Stimulated activated CD8-positive, alpha-beta memory T cell treated with anti-CD3 and anti-CD28 coated beads, Interleukin-7, amount 100 ng/mL, for 48 hours (primary cell): ENCODE results near the gene BBOX1.
"Not testable (repeated sequence)": the region's sequence is repeated elsewhere in the genome, so short reads cannot be mapped to it uniquely, and the experiment has no call there.

ENCODE experiments used
- DNase-seq, 2 donors: peaks; one replicate each; pipeline ENCODE4 v3.0.0-alpha.2; 2020; ENCODE audit warnings: low read depth in 1 of 2; ENCODE audit errors: extremely low read depth in 1 of 2

Gene BBOX1

DNA sequence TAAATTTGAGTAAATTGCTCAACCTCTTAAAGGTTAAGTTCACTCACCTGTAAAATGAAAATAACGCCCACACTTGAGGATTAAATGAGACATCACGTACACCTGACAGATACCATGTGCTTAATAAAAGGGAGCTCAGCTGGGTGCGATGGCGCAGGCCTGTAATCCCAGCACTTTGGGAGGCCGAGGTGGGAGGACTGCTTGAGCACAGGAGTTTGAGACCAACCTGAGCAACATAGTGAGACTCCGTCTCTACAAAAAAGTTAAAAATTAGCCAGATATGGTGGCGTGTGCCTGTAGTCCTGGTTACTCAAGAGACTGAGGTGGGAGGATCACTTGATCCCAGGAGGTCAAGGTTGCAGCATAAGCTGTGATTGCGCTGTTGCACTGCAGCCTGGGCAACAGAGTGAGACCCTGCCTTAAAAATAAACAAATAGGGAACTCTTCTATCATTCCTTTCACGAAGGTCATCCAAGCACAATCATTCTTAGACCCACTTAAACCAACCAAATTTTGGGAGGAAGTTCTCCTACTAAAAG, 134.1 kb downstream of the BBOX1 start:
- DNase-seq = no peak

DNA sequence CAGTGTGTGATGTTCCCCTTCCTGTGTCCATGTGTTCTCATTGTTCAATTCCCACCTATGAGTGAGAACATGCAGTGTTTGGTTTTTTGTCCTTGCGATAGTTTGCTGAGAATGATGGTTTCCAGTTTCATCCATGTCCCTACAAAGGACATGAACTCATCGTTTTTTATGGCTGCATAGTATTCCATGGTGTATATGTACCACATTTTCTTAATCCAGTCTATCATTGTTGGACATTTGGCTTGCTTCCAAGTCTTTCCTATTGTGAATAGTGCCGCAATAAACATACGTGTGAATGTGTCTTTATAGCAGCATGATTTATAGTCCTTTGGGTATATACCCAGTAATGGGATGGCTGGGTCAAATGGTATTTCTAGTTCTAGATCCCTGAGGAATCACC, 134.9 kb downstream of the BBOX1 start:
- DNase-seq = not testable (repeated sequence)
